OCI-LY7 (cell line): ENCODE results near the gene HSD17B2. TPM values are rescaled to one million over a fixed set of nuclear protein-coding genes. Genes with fewer than 3 reads are reported as not detected.

Experiments used
- total RNA-seq, 2 experiments: library from RNA; depleted of rRNA in 1 of 2; stranded (reverse); fragments of >200 nt in 1 of 2; shearing (Covaris generic) in 1 of 2; gene quantifications; 2 replicates each; pipeline ENCODE4 v1.2.3, GENCODE V29; 2014 to 2022

HSD17B2 gene
- total RNA-seq, 2 experiments from 2014 or later = not detected

Other genes starting within 250 kb of the HSD17B2 start
- under 0.01 TPM in 1 of 2 replicates, not detected in the other for gene SDR42E1, start 23.8 kb upstream of the HSD17B2 start, total RNA-seq (2014; rRNA removed; shearing (Covaris generic))
- gene SDR42E1, start 23.8 kb upstream of the HSD17B2 start, total RNA-seq (2022) = 0.53 and 0.65 TPM in 2 replicates
- gene MPHOSPH6, start 135.0 kb downstream of the HSD17B2 start, total RNA-seq (2014; rRNA removed; shearing (Covaris generic)) = 21.2 and 43.9 TPM in 2 replicates
- 42.5 and 46.0 TPM in 2 replicates for gene MPHOSPH6, start 135.0 kb downstream of the HSD17B2 start, total RNA-seq (2022)